MCF 10A (cell line): ENCODE results near the gene ZNF22. TPM values are rescaled to one million over a fixed set of nuclear protein-coding genes. Genes with fewer than 3 reads are reported as not detected.

Experiments used
- BruUV-seq: library from RNA; stranded (reverse); fragments of 400-500 nt; replicated peaks from 2 replicates; lab custom pipeline; 2021; lab: Mats Ljungman, UMichigan
- CTCF ChIA-PET: fragments of 300-600 bp; sonication (Branson Sonifier 250); formaldehyde crosslinking; extraction: SDS; loops from one replicate; lab custom pipeline; 2021; ENCODE audit warnings: antibody characterized with exemption, inconsistent platforms; lab: Yijun Ruan, JAX
- POLR2A ChIA-PET: fragments of 300-600, 350-650 bp; sonication (Branson Sonifier 250); formaldehyde crosslinking; extraction: SDS; loops from one replicate; lab custom pipeline; 2020; ENCODE audit warnings: antibody characterized with exemption, inconsistent platforms; lab: Yijun Ruan, JAX
- DNase-seq: peaks from one replicate; pipeline ENCODE4 v3.0.0-alpha.2; 2018; ENCODE audit not compliant: unreplicated experiment
- H3K27ac Mint-ChIP-seq: one replicate; pipeline ENCODE4 v1.8.0; 2022; ENCODE audit warnings: mild to moderate bottlenecking, low read depth, mixed read lengths; ENCODE audit not compliant: unreplicated experiment
- H3K27me3 Mint-ChIP-seq: one replicate; pipeline ENCODE4 v1.8.0; 2022; ENCODE audit warnings: mixed read lengths; ENCODE audit not compliant: insufficient read depth, unreplicated experiment
- H3K36me3 Mint-ChIP-seq: one replicate; pipeline ENCODE4 v1.8.0; 2022; ENCODE audit warnings: mild to moderate bottlenecking, moderate library complexity, mixed read lengths; ENCODE audit not compliant: insufficient read depth, unreplicated experiment
- H3K4me1 Mint-ChIP-seq: one replicate; pipeline ENCODE4 v1.8.0; 2022; ENCODE audit warnings: mixed read lengths; ENCODE audit not compliant: insufficient read depth, unreplicated experiment
- H3K4me3 Mint-ChIP-seq: one replicate; pipeline ENCODE4 v1.8.0; 2022; ENCODE audit warnings: mild to moderate bottlenecking, moderate library complexity, mixed read lengths; ENCODE audit not compliant: unreplicated experiment
- H3K9me3 Mint-ChIP-seq: one replicate; pipeline ENCODE4 v1.8.0; 2022; ENCODE audit warnings: mixed read lengths; ENCODE audit not compliant: unreplicated experiment
- intact Hi-C: fragments of 100-400 bp; cut with micrococcal nuclease; formaldehyde crosslinking; loops from 2 replicates; pipeline ENCODE4 v1.14.1; 2022
- total RNA-seq: library from RNA; stranded (reverse); gene quantifications from 2 replicates; pipeline ENCODE4 v1.2.3, GENCODE V29; 2022
- TF ChIP-seq, protein P1 (sequence below): fragments of 200-600 bp; IDR thresholded peaks from one replicate; pipeline ENCODE4 v1.8.0; 2022; ENCODE audit warnings: antibody characterized with exemption, mild to moderate bottlenecking; ENCODE audit not compliant: unreplicated experiment

ZNF22 gene
- total RNA-seq, 1 experiment from 2014 or later, result 8.5 TPM

DNA sequence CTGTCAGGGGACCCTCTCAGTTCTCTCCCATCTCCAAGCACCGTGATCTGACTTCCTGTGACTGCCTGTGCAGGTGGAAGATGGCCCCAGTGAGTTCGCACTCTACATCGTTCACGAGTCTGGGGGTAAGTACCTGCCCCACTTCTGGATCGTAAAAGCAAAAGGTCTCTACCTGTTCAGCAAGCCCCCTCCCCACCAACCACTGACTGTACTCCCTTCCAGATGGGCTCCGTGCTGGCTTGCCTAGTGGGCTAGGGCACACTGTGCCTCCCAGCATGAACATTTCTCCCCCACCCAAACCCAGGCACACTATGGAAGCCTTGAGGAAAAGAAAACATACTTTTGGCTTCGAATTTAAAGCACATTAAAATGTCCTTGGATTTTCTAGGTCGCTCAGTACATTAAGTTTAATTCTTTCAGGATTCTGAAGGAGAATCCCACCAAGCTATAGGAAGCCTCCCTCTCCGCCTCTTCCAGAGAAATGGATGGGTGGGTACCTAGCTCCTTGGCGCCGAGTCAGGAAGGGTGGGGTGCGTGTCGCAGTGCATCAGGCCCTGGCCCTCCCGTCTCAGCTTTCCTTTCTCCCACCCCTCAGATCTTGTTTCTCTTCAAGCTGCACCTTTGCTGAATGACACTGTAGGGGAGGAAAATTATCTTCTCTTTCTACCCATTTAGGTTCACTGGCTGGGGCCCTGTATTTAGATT, 11.0 kb upstream of the ZNF22 start:
- intact Hi-C loops, result no loop called here
- CTCF ChIA-PET, result no interaction called here

DNA sequence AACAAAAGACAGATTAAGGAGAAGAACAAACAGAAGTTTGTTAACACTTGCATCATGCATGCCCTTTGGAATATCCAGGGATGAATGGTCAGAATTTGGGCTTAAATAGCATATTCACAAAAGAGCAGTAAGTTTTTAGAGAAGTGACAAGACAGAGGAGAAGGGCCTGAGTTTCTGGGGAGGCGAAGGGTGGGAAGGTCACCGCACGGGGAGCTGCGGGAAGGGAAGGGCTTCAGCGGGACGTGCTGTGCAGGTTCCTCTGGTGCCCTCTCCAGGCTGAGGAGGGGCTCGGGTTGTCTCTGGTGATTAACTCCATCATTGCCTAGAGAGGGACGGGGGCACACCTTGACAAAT, 10.4 kb upstream of the ZNF22 start:
- no peaks in the 10 kb centered on the region for H3K27me3 Mint-ChIP-seq
- no peak overlapping the region for H3K27ac Mint-ChIP-seq
- ChIA-PET POLR2A (no interaction called here), CTCF (interaction anchor here (0.5 kb wide), 1 partner anchor 1266 kb away, joined by 3 read pairs; no protein-coding TSS in a partner anchor)
- TF ChIP-seq, protein P1, sequence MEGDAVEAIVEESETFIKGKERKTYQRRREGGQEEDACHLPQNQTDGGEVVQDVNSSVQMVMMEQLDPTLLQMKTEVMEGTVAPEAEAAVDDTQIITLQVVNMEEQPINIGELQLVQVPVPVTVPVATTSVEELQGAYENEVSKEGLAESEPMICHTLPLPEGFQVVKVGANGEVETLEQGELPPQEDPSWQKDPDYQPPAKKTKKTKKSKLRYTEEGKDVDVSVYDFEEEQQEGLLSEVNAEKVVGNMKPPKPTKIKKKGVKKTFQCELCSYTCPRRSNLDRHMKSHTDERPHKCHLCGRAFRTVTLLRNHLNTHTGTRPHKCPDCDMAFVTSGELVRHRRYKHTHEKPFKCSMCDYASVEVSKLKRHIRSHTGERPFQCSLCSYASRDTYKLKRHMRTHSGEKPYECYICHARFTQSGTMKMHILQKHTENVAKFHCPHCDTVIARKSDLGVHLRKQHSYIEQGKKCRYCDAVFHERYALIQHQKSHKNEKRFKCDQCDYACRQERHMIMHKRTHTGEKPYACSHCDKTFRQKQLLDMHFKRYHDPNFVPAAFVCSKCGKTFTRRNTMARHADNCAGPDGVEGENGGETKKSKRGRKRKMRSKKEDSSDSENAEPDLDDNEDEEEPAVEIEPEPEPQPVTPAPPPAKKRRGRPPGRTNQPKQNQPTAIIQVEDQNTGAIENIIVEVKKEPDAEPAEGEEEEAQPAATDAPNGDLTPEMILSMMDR, result no peak
- no peak for DNase-seq
- peaks cover 14% of the 10 kb centered on the region for H3K4me1 Mint-ChIP-seq
- no peak overlapping the region for H3K4me3 Mint-ChIP-seq
- no peaks in the 10 kb centered on the region for H3K36me3 Mint-ChIP-seq
- BruUV-seq, result no TSS peak
- intact Hi-C loops, result no loop called here
- no peaks in the 10 kb centered on the region for H3K9me3 Mint-ChIP-seq

More for the DNA sequence above, 11.0 kb upstream of the ZNF22 start:
- Mint-ChIP-seq H3K9me3 (no peaks in the 10 kb centered on the region), H3K36me3 (no peaks in the 10 kb centered on the region), H3K27ac (no peak overlapping the region), H3K4me3 (no peak overlapping the region), H3K27me3 (no peaks in the 10 kb centered on the region), H3K4me1 (peaks cover 12% of the 10 kb centered on the region)
- no peak for DNase-seq
- BruUV-seq, result no TSS peak
- TF ChIP-seq, protein P1, result no peak
- POLR2A ChIA-PET, result no interaction called here

DNA sequence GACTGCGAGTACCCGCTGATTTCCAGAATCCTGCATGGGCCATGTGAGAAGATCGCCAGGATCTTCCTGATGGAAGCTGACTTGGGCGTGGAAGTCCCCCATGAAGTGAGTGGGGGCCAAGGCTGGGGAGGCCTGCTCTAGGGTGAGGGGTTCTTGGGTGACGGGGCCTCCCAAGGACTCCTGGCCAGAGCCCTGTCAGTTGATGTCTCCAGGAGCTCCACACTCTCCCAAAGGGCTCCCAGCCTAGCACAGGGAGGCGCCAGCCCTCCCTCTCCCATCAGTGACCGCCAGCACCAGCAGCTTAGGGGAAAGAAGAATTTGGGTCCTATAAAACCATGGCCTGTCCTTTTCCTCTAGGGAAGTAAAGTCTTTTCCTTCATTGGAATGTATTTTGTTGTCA, 9.8 kb upstream of the ZNF22 start:
- no peak overlapping the region for H3K4me3 Mint-ChIP-seq

DNA sequence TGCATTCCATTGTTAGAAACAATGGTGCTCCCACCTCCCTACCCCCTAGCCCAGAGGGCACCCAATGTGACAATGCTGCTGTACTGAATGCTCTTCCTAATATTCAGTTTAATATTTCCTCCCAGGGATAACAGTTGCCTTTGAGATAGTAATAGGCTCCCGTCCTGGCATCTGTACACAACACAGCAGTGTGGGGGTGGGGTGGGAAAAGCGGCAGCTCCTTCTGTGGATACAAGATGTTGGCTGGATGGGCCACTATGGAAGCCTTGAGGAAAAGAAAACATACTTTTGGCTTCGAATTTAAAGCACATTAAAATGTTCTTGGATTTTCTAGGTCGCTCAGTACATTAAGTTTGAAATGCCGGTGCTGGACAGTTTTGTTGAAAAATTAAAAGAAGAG, 9.2 kb upstream of the ZNF22 start:
- no peak for DNase-seq
- POLR2A ChIA-PET, result no interaction called here
- Mint-ChIP-seq H3K27ac (no peak overlapping the region), H3K9me3 (no peaks in the 10 kb centered on the region), H3K27me3 (no peaks in the 10 kb centered on the region), H3K36me3 (no peaks in the 10 kb centered on the region), H3K4me3 (no peak overlapping the region), H3K4me1 (peaks cover 14% of the 10 kb centered on the region)
- CTCF ChIA-PET, result interaction anchor here (0.6 to 1.0 kb wide), 2 partner anchors 10 to 240 kb away, joined by 3 to 4 read pairs; no protein-coding TSS in a partner anchor
- no TSS peak for BruUV-seq
- intact Hi-C loops, result no loop called here
- TF ChIP-seq, protein P1, result no peak

More for the DNA sequence above, 9.8 kb upstream of the ZNF22 start:
- H3K9me3 Mint-ChIP-seq, result no peaks in the 10 kb centered on the region
- intact Hi-C loops, result no loop called here
- H3K4me1 Mint-ChIP-seq, result peaks cover 14% of the 10 kb centered on the region
- TF ChIP-seq, protein P1, result no peak
- DNase-seq, result no peak
- ChIA-PET POLR2A (no interaction called here), CTCF (interaction anchor here (0.5 kb wide), 1 partner anchor 1265 kb away, joined by 3 read pairs; no protein-coding TSS in a partner anchor)
- no peaks in the 10 kb centered on the region for H3K27me3 Mint-ChIP-seq
- no peak overlapping the region for H3K27ac Mint-ChIP-seq
- BruUV-seq, result no TSS peak
- H3K36me3 Mint-ChIP-seq, result no peaks in the 10 kb centered on the region
